Measurements from ENCODE around the gene ARHGAP26. TPM values are rescaled to one million over a fixed set of nuclear protein-coding genes. Genes with fewer than 3 reads are reported as not detected.

The ARHGAP26 gene
- total and polyA plus RNA-seq, 2 experiments from 2014 or later: 9.5 to 16.8 TPM

- H3K9me3 Mint-ChIP-seq: no peaks in the 10 kb centered on the region
- no peak for TF ChIP-seq ZNF114 (CRISPR knock-in tag; IDR thresholded peaks at IDR 0.05)
- TF ChIP-seq EZH2 (IDR thresholded peaks at IDR 0.05; ENCODE audit: low read depth, unreplicated experiment): no peak
- no peak for TF ChIP-seq REST (IDR thresholded peaks at IDR 0.05; ENCODE audit: unreplicated experiment)
- TF ChIP-seq CREB1 (CRISPR knock-in tag; IDR thresholded peaks at IDR 0.05; ENCODE audit: low read depth): no peak
- no peak for TF ChIP-seq STAT1 (IDR thresholded peaks at IDR 0.05; ENCODE audit: unreplicated experiment)
- TF ChIP-seq CTCF (conservative IDR thresholded peaks at IDR 0.05; ENCODE audit: low read depth in 2 of 2): no peak
- TF ChIP-seq EZH2phosphoT487 (IDR thresholded peaks at IDR 0.05; ENCODE audit: unreplicated experiment): no peak
- TF ChIP-seq ZNF331 (CRISPR knock-in tag; IDR thresholded peaks at IDR 0.05; ENCODE audit: low read depth): no peak
- no peak for TF ChIP-seq JUNB (IDR thresholded peaks at IDR 0.05; ENCODE audit: unreplicated experiment)
- TF ChIP-seq POLR2AphosphoS5 (IDR thresholded peaks at IDR 0.05; ENCODE audit: low read depth): no peak
- TF ChIP-seq ZNF462 (CRISPR knock-in tag; IDR thresholded peaks at IDR 0.05): no peak
- no peak for TF ChIP-seq NANOG (IDR thresholded peaks at IDR 0.05; ENCODE audit: borderline replicate concordance)
- no peak for TF ChIP-seq ETS1 (IDR thresholded peaks at IDR 0.05)
- no peak for ATAC-seq
Measured at GRCh38 chr5:142945845-142946244, 175.7 kb downstream of the ARHGAP26 start.

More at GRCh38 chr5:142945845-142946244, 175.7 kb downstream of the ARHGAP26 start:
- H3K36me3 ChIP-seq (ENCODE audit: insufficient read depth): no peaks in the 10 kb centered on the region
- peaks cover 2% of the 10 kb centered on the region for H3K27me3 Mint-ChIP-seq (ENCODE audit: insufficient read depth, low read depth, poor library complexity)
- H3K4me3 Mint-ChIP-seq: no peak overlapping the region
- H3K27me3 ChIP-seq (ENCODE audit: insufficient read depth): no peaks in the 10 kb centered on the region
- no peak overlapping the region for H3K4me2 ChIP-seq
- no peaks in the 10 kb centered on the region for H3K9me2 ChIP-seq (ENCODE audit: insufficient read depth)
- H3F3A ChIP-seq (replicated peaks; ENCODE audit: low read depth): no peaks in the 10 kb centered on the region
- DNase-seq (ENCODE audit: low spot score): no peak
- H2AFZ ChIP-seq: no peak overlapping the region
- H3K4me3 ChIP-seq: no peak overlapping the region
- H4K20me1 ChIP-seq (replicated peaks; ENCODE audit: insufficient read depth): no peaks in the 10 kb centered on the region
- no peaks in the 10 kb centered on the region; the same call in 1 of the 2 replicates for H3K79me2 ChIP-seq (replicated peaks; ENCODE audit: insufficient read depth)
- no peaks in the 10 kb centered on the region for H3K36me3 Mint-ChIP-seq (ENCODE audit: low read depth)
- H3K27ac Mint-ChIP-seq: no peak overlapping the region
- H3K4me1 Mint-ChIP-seq: no peaks in the 10 kb centered on the region; the same call in 1 of the 3 replicates
- no peaks in the 10 kb centered on the region for H3K4me1 ChIP-seq (ENCODE audit: insufficient read depth)
- no peak overlapping the region for H3K27ac ChIP-seq (ENCODE audit: low read depth)

Measured in GM23338 (cell line).